HG03097 (cell line): Measurements from ENCODE around the gene PHC2.

Source experiments
- ATAC-seq: cut with Tn5 transposase; IDR thresholded peaks from one replicate; pipeline ENCODE4 v1.9.1; 2021; ENCODE audit not compliant: unreplicated experiment, low FRiP score

PHC2 gene

GRCh38 chr1:33455539-33456501 lies 24.9 kb upstream of the PHC2 start:
- no peak for ATAC-seq

- ATAC-seq = no peak
These were observed 23.9 kb upstream of the PHC2 start for GRCh38 chr1:33454646-33455282.

DNA sequence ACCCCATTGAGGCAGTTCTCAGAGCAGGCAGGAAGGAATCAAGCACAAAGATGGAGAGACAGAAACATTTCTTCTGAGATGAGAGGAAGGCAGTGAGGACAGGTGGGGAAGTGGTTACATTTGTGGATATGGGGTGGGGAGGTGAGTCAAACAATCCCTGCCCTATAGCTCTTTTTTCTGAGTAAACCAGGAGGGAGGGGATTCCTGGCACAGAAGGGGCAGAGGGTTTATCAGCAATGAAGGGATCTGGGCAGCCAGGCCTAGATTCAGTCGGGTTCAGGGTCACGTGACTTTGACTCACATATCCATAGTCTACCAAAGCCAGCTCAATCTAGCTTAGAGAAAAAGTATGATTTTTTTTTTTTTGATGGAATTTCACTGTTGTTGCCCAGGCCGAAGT lies 15.7 kb upstream of the PHC2 start:
- ATAC-seq = no peak

DNA sequence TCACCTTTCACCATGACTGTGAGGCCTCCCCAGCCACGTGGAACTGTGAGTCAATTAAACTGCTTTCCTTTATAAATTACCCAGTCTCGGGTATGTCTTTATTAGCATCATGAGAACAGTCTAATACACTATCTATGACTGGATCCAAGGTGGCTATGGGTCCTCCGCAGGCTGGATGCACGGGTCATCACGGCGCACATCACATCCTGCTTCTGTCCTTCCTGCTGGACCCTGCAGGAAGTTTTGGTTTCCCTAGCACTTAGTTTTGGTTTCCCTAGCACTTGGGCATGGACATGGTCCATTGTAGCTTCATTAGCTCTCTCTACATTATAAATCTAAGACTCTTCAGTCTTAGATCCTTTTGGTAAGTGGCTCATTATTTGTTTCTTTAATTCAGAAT lies 14.2 kb upstream of the PHC2 start:
- no peak for ATAC-seq

GRCh38 chr1:33443705-33444180 lies 12.8 kb upstream of the PHC2 start:
- ATAC-seq = no peak

- no peak for ATAC-seq
These were observed 12.3 kb upstream of the PHC2 start for GRCh38 chr1:33443080-33443704.

GRCh38 chr1:33442141-33442540 lies 11.2 kb upstream of the PHC2 start:
- no peak for ATAC-seq

GRCh38 chr1:33441088-33441745 lies 10.3 kb upstream of the PHC2 start:
- no peak for ATAC-seq

- ATAC-seq = no peak
These were observed 8.8 kb upstream of the PHC2 start for GRCh38 chr1:33439662-33440061.

DNA sequence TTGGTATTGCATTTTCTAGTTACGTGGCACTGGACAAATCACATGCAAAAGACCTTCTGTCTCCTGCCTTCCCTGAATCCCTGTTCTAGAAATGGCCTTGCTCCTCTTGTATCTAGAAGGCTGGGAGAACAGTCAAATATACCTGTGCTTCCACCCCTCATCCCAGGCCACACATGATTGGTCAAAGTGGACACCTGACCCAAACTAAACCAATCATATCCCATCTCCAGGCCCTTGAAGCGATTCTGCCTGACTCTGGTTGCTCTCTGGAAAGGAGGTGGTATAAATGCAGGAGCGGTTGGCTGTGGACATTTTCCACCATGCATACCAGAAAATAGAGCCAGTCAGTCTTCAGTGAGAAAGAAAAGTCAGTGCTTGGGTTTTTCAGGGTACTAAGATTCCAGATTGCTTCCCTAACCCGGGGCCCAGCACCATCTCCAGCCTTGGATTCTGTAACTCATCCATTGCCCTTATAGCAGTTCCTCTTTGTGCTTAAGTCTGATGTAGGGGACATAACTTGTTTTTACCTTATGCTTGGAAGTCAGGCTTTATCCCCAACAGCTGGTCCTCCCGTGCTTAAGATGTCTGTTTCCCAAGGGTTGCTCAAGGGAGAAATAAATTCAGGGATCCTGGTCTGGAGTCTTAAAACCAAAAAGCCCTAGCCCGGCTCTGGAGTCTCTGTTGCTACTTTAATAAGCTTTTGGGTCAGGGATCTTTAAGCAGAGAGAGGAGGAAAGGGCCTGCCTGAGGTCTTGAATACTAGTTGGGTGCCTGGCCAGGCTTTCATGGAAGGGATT lies 7.7 kb upstream of the PHC2 start:
- no peak for ATAC-seq

DNA sequence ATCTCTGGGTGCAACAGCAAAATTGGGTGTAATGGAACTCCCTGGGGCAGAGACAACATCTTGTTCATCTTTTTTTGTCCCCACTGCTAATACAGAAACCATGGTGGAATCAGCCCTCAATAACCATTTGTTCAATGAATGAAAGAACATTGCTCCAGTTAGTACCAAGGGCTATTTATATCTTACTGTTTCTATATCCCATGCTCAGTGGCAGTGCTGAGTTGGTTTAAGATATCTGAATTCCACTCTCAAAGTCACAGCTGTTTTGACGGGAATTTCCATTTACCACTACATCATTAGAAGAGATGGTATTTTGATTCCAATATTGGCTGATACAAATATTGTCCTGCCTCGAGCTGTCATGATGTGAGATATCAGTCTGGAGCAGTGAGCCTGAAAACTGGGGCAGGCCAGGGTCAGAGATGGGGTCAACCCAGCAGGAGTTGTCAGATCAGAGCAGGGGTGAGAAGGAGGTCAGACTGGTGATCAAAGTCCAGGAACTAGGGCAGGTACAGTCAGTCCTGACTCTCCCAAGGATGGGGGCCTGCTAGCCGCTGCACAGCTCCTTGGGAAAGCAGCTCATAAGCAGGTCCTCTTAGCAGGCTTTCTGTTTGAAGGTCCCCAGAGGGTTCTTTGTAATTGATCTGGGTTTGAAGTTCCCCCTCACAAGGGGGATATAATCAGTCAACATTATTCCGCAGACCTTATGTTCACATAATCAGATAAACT lies 5.8 kb upstream of the PHC2 start:
- no peak for ATAC-seq

DNA sequence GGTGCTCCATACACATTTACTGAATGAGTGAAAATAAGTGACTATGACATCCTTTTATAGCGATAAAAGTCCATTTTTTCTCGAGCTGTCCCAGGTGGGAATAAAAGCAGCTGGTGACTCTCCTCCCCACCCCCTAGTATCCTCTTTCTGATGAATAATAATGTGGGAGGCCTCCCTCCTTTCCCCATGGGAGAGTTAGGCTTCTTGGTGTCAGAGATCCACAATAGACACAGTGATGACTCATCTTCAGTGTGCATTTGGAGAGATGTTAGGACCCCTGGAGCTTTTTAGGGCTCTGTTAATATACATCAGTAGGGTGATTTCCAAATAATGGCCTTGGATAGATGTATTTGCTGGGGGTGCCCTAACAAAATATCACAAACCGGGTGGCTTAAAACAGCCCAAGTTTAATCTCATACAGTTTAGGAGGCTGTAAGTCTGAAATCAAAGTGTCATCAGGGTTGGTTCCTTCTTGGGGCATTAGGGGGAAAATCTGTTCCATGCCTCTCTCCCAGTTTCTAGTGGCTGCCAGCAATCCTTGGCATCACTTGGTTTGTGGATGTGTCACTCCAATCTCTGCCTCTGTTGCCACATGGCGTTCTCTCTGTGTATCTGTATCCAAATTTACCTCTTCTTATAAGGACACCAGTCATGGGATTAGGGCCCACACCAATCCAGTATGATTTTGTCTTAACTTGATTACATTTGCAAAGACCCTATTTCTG lies 4.4 kb upstream of the PHC2 start:
- ATAC-seq = no peak

GRCh38 chr1:33434363-33434750 lies 3.5 kb upstream of the PHC2 start:
- no peak for ATAC-seq

DNA sequence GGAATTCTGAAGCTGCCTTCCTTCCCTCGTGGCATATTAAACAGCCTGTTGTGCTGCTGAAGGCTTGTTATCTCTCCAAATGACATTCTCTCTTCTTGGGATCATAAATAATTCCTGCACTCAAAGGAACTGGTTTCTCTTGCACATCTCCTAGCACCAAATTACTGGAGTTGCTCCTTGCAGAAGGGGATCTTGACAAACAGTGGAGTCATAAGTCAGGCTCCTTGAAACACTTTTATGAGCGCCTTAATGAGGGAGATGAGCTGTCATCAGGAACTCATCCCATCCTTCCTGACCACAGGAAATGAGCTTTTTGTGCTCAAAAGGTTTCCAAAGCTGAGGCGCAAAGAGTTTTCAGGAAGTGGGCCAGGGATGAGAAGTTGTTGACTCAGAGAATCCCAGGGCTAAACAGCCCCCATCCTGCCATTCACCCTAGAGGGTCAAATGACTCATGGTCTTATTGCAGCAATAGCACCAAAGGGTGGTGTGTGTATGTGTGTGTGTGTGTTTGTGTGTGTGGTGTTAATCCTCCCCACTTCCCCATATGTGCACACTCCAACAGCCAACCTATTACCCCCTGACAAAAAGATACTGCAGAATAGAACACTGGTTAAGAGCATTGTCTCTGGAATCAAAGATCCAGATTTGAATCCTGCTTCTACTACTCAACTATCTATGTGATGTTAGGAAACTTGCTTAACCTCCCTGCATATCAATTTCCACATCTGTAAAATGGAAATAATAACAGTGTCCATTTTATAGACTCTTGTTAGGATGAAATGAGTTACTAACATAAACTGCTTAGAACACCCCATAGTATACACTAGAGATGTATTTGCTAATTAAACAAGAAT lies 2.8 kb upstream of the PHC2 start:
- no peak for ATAC-seq

DNA sequence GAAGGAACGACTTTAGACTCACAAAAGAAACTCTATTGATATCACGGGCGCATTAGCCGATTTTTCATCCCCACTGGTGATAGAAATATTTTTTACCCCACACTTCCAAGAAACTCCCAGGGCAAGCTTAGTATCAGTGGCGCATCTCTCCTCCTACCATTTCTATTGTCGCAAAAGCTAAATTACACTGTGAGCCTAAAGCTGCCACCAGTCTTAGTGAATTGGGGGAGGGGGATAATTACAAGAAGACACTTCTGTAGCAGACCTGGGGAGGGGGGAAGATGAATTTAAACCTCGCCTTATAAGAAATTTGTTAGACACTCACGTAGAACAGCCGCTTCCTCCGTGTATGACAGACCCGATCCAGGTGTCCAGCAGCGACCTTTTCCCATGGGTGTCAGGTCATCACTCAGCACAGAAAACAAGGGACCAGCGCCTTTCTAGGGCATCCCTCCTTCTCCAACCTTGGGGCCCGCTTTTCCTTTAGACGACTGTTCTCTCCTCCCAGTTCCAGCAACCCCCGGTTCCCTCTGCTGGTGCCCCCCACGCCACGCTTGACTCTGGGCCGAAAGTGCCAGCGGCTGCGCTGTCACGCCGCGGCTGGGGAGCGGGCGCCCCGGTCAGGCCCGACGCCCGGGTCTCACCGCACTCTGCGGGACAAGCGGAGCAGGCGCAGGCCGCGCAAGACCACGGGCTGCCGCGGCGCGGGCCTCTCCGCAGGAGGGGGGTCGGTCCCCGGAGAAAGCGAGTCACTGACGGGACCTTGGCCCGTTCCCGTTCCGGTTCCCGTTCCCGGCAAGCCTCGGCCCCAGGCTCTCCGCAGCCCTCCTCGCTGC lies 821 bp downstream of the PHC2 start:
- no peak for ATAC-seq

DNA sequence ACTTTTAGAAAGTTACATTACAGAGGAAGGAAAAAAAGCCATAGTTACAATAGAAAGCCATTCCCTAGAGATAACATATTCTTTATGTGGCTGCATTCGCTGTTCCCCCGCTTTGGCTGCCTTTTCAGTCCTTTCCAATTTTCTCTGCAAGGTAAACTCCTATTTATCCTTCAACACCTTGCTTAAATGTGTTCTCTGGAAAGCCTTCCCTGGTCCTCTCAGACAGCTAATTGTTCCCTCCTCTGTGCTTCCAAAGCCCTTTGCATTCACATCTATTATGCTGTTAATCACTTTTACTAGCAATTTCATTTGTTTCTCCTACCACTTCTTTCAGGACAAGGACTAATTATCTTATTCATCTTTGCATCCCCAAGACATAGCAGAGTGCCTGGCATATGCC lies 1.6 kb downstream of the PHC2 start:
- ATAC-seq = no peak

GRCh38 chr1:33428661-33429060 lies 2.2 kb downstream of the PHC2 start:
- no peak for ATAC-seq
